HT1080 (cell line): Measurements from ENCODE around the gene AGBL1. TPM values are rescaled to one million over a fixed set of nuclear protein-coding genes. Genes with fewer than 3 reads are reported as not detected.

Experiments
- DNase-seq: peaks from one replicate; pipeline ENCODE4 v3.0.0-alpha.2; 2015; ENCODE audit warnings: low read depth
- total RNA-seq: library from RNA; depleted of rRNA; stranded (reverse); fragments of >200 nt; shearing (Covaris generic); gene quantifications from 2 replicates; pipeline ENCODE4 v1.2.3, GENCODE V29; 2014

The AGBL1 gene
- total RNA-seq, 1 experiment from 2014 or later: 0.03 TPM

GRCh38 chr15:86906376-86906775 is 826.7 kb downstream of the AGBL1 start:
- DNase-seq: no peak

- DNase-seq: no peak
Measured at GRCh38 chr15:86911022-86911421, 831.4 kb downstream of the AGBL1 start.

GRCh38 chr15:86912661-86913060 is 833.0 kb downstream of the AGBL1 start:
- no peak for DNase-seq

- peak; percentile 79 for DNase-seq
Measured at GRCh38 chr15:86915811-86916331, 836.2 kb downstream of the AGBL1 start.

GRCh38 chr15:86916671-86917360 is 837.1 kb downstream of the AGBL1 start:
- DNase-seq: no peak

GRCh38 chr15:86917361-86917671 is 837.6 kb downstream of the AGBL1 start:
- DNase-seq: no peak

- DNase-seq: no peak
Measured at GRCh38 chr15:86919581-86919980, 839.9 kb downstream of the AGBL1 start.

- DNase-seq: no peak
Measured at GRCh38 chr15:86929461-86929860, 849.8 kb downstream of the AGBL1 start.

- DNase-seq: no peak
Measured at GRCh38 chr15:86932456-86932855, 852.8 kb downstream of the AGBL1 start.

- DNase-seq: no peak
Measured at GRCh38 chr15:86935841-86936240, 856.2 kb downstream of the AGBL1 start.

GRCh38 chr15:86942285-86942684 is 862.6 kb downstream of the AGBL1 start:
- no peak for DNase-seq

- no peak for DNase-seq
Measured at GRCh38 chr15:86948719-86949118, 869.0 kb downstream of the AGBL1 start.

- no peak for DNase-seq
Measured at GRCh38 chr15:86959254-86959653, 879.6 kb downstream of the AGBL1 start.

- DNase-seq: no peak
Measured at GRCh38 chr15:86961669-86962068, 882.0 kb downstream of the AGBL1 start.

- no peak for DNase-seq
Measured at GRCh38 chr15:86964271-86964670, 884.6 kb downstream of the AGBL1 start.

GRCh38 chr15:86968244-86968643 is 888.6 kb downstream of the AGBL1 start:
- DNase-seq: no peak

GRCh38 chr15:86969364-86969763 is 889.7 kb downstream of the AGBL1 start:
- no peak for DNase-seq

GRCh38 chr15:86973284-86973844 is 893.7 kb downstream of the AGBL1 start:
- DNase-seq: no peak

GRCh38 chr15:86988033-86988432 is 908.4 kb downstream of the AGBL1 start:
- no peak for DNase-seq

- DNase-seq: no peak
Measured at GRCh38 chr15:87021751-87022150, 942.1 kb downstream of the AGBL1 start.

- DNase-seq: no peak
Measured at GRCh38 chr15:87031540-87032230, 952.0 kb downstream of the AGBL1 start.

- peak; percentile 19 for DNase-seq
Measured at GRCh38 chr15:87032295-87032694, 952.6 kb downstream of the AGBL1 start.

- peak; percentile 8 for DNase-seq
Measured at GRCh38 chr15:87033056-87033455, 953.4 kb downstream of the AGBL1 start.
